Measurements from ENCODE around the gene GRIA1.

Gene GRIA1

GRCh38 chr5:153461341-153461740 is 29.1 kb upstream of the GRIA1 start:
- no peak overlapping the region for H3K14ac ChIP-seq (ENCODE audit: low read length)
- no peak overlapping the region for H4K8ac ChIP-seq (ENCODE audit: low read depth, low read length)
- no peaks in the 10 kb centered on the region for H3K79me1 ChIP-seq (ENCODE audit: low read length)
- no peak overlapping the region for H3K9ac ChIP-seq (ENCODE audit: low read length)
- no peak overlapping the region for H3K23ac ChIP-seq (ENCODE audit: low read length)
- H3K9me3 ChIP-seq (ENCODE audit: insufficient read depth, low read depth, low read length) = no peaks in the 10 kb centered on the region
- no CpG with 5 or more reads among the region's 2 CpGs for WGBS (ENCODE audit: extremely low coverage, insufficient coverage, insufficient read length)
- H3K4me3 ChIP-seq (ENCODE audit: low read depth, low read length) = no peak overlapping the region
- H2BK5ac ChIP-seq (ENCODE audit: low read depth, low read length, poor library complexity) = no peak overlapping the region
- no peak overlapping the region for H3K4me2 ChIP-seq (ENCODE audit: low read length)
- H3K27me3 ChIP-seq (ENCODE audit: insufficient read depth, low read length) = no peaks in the 10 kb centered on the region
- H3K36me3 ChIP-seq (ENCODE audit: control insufficient read depth in 1 of 2, insufficient read depth in 2 of 2, low read length in 2 of 2) = no peaks in the 10 kb centered on the region
- peak in 1 of 2 donors; percentile 25 for DNase-seq
- H3K4ac ChIP-seq (ENCODE audit: low read depth, low read length) = no peak overlapping the region
- no peaks in the 10 kb centered on the region for H3K4me1 ChIP-seq (ENCODE audit: control insufficient read depth in 1 of 2, insufficient read depth in 2 of 2, low read length in 2 of 2)
- H4K91ac ChIP-seq (ENCODE audit: low read depth, low read length) = no peak overlapping the region
- H2BK120ac ChIP-seq (ENCODE audit: insufficient read depth, low read length, poor library complexity) = no peak overlapping the region
- no peak overlapping the region for H2AFZ ChIP-seq (ENCODE audit: insufficient read depth, low read length, poor library complexity)
- H2AK5ac ChIP-seq (ENCODE audit: low read length) = no peak overlapping the region
- H3K79me2 ChIP-seq (ENCODE audit: control insufficient read depth, insufficient read depth, low read length, poor library complexity) = no peaks in the 10 kb centered on the region
- no peak overlapping the region for H3K18ac ChIP-seq (ENCODE audit: low read length)
- no peak overlapping the region for H2BK12ac ChIP-seq (ENCODE audit: low read length)
- H3K27ac ChIP-seq (ENCODE audit: low read depth, low read length) = no peak overlapping the region
- H4K12ac ChIP-seq (ENCODE audit: low read depth, low read length) = no peak overlapping the region

GRCh38 chr5:153463806-153464205 is 26.7 kb upstream of the GRIA1 start:
- no peaks in the 10 kb centered on the region for H3K36me3 ChIP-seq (ENCODE audit: control insufficient read depth in 1 of 2, insufficient read depth in 2 of 2, low read length in 2 of 2)
- H2AK5ac ChIP-seq (ENCODE audit: low read length) = no peak overlapping the region
- no peak overlapping the region for H3K4me2 ChIP-seq (ENCODE audit: low read length)
- H3K4me3 ChIP-seq (ENCODE audit: low read depth, low read length) = no peak overlapping the region
- DNase-seq = peak; percentile 59 to 70
- no peak overlapping the region for H3K4ac ChIP-seq (ENCODE audit: low read depth, low read length)
- no peak overlapping the region for H3K18ac ChIP-seq (ENCODE audit: low read length)
- H2BK120ac ChIP-seq (ENCODE audit: insufficient read depth, low read length, poor library complexity) = no peak overlapping the region
- H3K9me3 ChIP-seq (ENCODE audit: insufficient read depth, low read depth, low read length) = no peaks in the 10 kb centered on the region
- H3K4me1 ChIP-seq (ENCODE audit: control insufficient read depth in 1 of 2, insufficient read depth in 2 of 2, low read length in 2 of 2) = no peaks in the 10 kb centered on the region
- no peak overlapping the region for H3K9ac ChIP-seq (ENCODE audit: low read length)
- WGBS (ENCODE audit: extremely low coverage, insufficient coverage, insufficient read length) = no CpG with 5 or more reads among the region's 2 CpGs
- no peak overlapping the region for H2AFZ ChIP-seq (ENCODE audit: insufficient read depth, low read length, poor library complexity)
- H4K12ac ChIP-seq (ENCODE audit: low read depth, low read length) = no peak overlapping the region
- no peak overlapping the region for H3K27ac ChIP-seq (ENCODE audit: low read depth, low read length)
- H3K23ac ChIP-seq (ENCODE audit: low read length) = no peak overlapping the region
- no peaks in the 10 kb centered on the region for H3K79me2 ChIP-seq (ENCODE audit: control insufficient read depth, insufficient read depth, low read length, poor library complexity)
- no peaks in the 10 kb centered on the region for H3K27me3 ChIP-seq (ENCODE audit: insufficient read depth, low read length)
- H4K8ac ChIP-seq (ENCODE audit: low read depth, low read length) = no peak overlapping the region
- no peak overlapping the region for H4K91ac ChIP-seq (ENCODE audit: low read depth, low read length)
- H2BK12ac ChIP-seq (ENCODE audit: low read length) = no peak overlapping the region
- H3K79me1 ChIP-seq (ENCODE audit: low read length) = no peaks in the 10 kb centered on the region
- no peak overlapping the region for H3K14ac ChIP-seq (ENCODE audit: low read length)
- H2BK5ac ChIP-seq (ENCODE audit: low read depth, low read length, poor library complexity) = no peak overlapping the region

GRCh38 chr5:153467546-153467945 is 22.9 kb upstream of the GRIA1 start:
- Histone ChIP-seq H3K79me2 (ENCODE audit: control insufficient read depth, insufficient read depth, low read length, poor library complexity) (no peaks in the 10 kb centered on the region), H3K9ac (ENCODE audit: low read length) (no peak overlapping the region), H3K23ac (ENCODE audit: low read length) (no peak overlapping the region), H2AK5ac (ENCODE audit: low read length) (no peak overlapping the region), H3K27me3 (ENCODE audit: insufficient read depth, low read length) (no peaks in the 10 kb centered on the region), H3K79me1 (ENCODE audit: low read length) (no peaks in the 10 kb centered on the region), H4K12ac (ENCODE audit: low read depth, low read length) (no peak overlapping the region), H3K14ac (ENCODE audit: low read length) (no peak overlapping the region), H3K4me1 (ENCODE audit: control insufficient read depth in 1 of 2, insufficient read depth in 2 of 2, low read length in 2 of 2) (no peaks in the 10 kb centered on the region), H3K36me3 (ENCODE audit: control insufficient read depth in 1 of 2, insufficient read depth in 2 of 2, low read length in 2 of 2) (no peaks in the 10 kb centered on the region), H3K9me3 (ENCODE audit: insufficient read depth, low read depth, low read length) (no peaks in the 10 kb centered on the region), H3K4ac (ENCODE audit: low read depth, low read length) (no peak overlapping the region), H4K91ac (ENCODE audit: low read depth, low read length) (no peak overlapping the region), H3K4me2 (ENCODE audit: low read length) (no peak overlapping the region), H2BK5ac (ENCODE audit: low read depth, low read length, poor library complexity) (no peak overlapping the region), H4K8ac (ENCODE audit: low read depth, low read length) (no peak overlapping the region), H2BK120ac (ENCODE audit: insufficient read depth, low read length, poor library complexity) (no peak overlapping the region), H2BK12ac (ENCODE audit: low read length) (no peak overlapping the region), H3K27ac (ENCODE audit: low read depth, low read length) (no peak overlapping the region), H3K4me3 (ENCODE audit: low read depth, low read length) (no peak overlapping the region), H3K18ac (ENCODE audit: low read length) (no peak overlapping the region), H2AFZ (ENCODE audit: insufficient read depth, low read length, poor library complexity) (no peak overlapping the region)
- DNase-seq = no peak

- no peak overlapping the region for H3K9ac ChIP-seq (ENCODE audit: low read length)
- no peak overlapping the region for H3K4me2 ChIP-seq (ENCODE audit: low read length)
- H3K23ac ChIP-seq (ENCODE audit: low read length) = no peak overlapping the region
- no peak for DNase-seq
- no peak overlapping the region for H4K91ac ChIP-seq (ENCODE audit: low read depth, low read length)
- H3K4ac ChIP-seq (ENCODE audit: low read depth, low read length) = no peak overlapping the region
- H2BK5ac ChIP-seq (ENCODE audit: low read depth, low read length, poor library complexity) = no peak overlapping the region
- H3K4me3 ChIP-seq (ENCODE audit: low read depth, low read length) = no peak overlapping the region
- H2AK5ac ChIP-seq (ENCODE audit: low read length) = no peak overlapping the region
- H3K18ac ChIP-seq (ENCODE audit: low read length) = no peak overlapping the region
- H4K12ac ChIP-seq (ENCODE audit: low read depth, low read length) = no peak overlapping the region
- WGBS (ENCODE audit: extremely low coverage, insufficient coverage, insufficient read length) = no CpG with 5 or more reads among the region's 3 CpGs
- H2BK120ac ChIP-seq (ENCODE audit: insufficient read depth, low read length, poor library complexity) = no peak overlapping the region
- no peaks in the 10 kb centered on the region for H3K36me3 ChIP-seq (ENCODE audit: control insufficient read depth in 1 of 2, insufficient read depth in 2 of 2, low read length in 2 of 2)
- no peaks in the 10 kb centered on the region for H3K9me3 ChIP-seq (ENCODE audit: insufficient read depth, low read depth, low read length)
- no peak overlapping the region for H3K27ac ChIP-seq (ENCODE audit: low read depth, low read length)
- no peak overlapping the region for H4K8ac ChIP-seq (ENCODE audit: low read depth, low read length)
- H3K79me1 ChIP-seq (ENCODE audit: low read length) = no peaks in the 10 kb centered on the region
- H3K79me2 ChIP-seq (ENCODE audit: control insufficient read depth, insufficient read depth, low read length, poor library complexity) = no peaks in the 10 kb centered on the region
- H2BK12ac ChIP-seq (ENCODE audit: low read length) = no peak overlapping the region
- H2AFZ ChIP-seq (ENCODE audit: insufficient read depth, low read length, poor library complexity) = no peak overlapping the region
- H3K14ac ChIP-seq (ENCODE audit: low read length) = no peak overlapping the region
- no peaks in the 10 kb centered on the region for H3K4me1 ChIP-seq (ENCODE audit: control insufficient read depth in 1 of 2, insufficient read depth in 2 of 2, low read length in 2 of 2)
- no peaks in the 10 kb centered on the region for H3K27me3 ChIP-seq (ENCODE audit: insufficient read depth, low read length)
Observed at GRCh38 chr5:153469423-153469822, 21.0 kb upstream of the GRIA1 start.
